Ureter (tissue), 1 donor: ENCODE data around the gene SUMO3. TPM values are rescaled to one million over a fixed set of nuclear protein-coding genes. Genes with fewer than 3 reads are reported as not detected.
A peak's percentile ranks its signal among the peaks of the same experiment; 100 is the strongest.
"Not testable (repeated sequence)": the region's sequence is repeated elsewhere in the genome, so short reads cannot be mapped to it uniquely, and the experiment has no call there.

ENCODE experiments used
- DNase-seq: peaks from one replicate; pipeline ENCODE4 v3.0.0-alpha.2; 2020; ENCODE audit warnings: low spot score
- total RNA-seq: library from RNA; stranded (reverse); gene quantifications from one replicate; pipeline ENCODE4 v1.2.4, GENCODE V29; 2023
- donor health status: DM: yes; HTN: yes; CAD: no.

Gene SUMO3
- total RNA-seq, 1 donor from 2014 or later = 73.4 TPM

DNA sequence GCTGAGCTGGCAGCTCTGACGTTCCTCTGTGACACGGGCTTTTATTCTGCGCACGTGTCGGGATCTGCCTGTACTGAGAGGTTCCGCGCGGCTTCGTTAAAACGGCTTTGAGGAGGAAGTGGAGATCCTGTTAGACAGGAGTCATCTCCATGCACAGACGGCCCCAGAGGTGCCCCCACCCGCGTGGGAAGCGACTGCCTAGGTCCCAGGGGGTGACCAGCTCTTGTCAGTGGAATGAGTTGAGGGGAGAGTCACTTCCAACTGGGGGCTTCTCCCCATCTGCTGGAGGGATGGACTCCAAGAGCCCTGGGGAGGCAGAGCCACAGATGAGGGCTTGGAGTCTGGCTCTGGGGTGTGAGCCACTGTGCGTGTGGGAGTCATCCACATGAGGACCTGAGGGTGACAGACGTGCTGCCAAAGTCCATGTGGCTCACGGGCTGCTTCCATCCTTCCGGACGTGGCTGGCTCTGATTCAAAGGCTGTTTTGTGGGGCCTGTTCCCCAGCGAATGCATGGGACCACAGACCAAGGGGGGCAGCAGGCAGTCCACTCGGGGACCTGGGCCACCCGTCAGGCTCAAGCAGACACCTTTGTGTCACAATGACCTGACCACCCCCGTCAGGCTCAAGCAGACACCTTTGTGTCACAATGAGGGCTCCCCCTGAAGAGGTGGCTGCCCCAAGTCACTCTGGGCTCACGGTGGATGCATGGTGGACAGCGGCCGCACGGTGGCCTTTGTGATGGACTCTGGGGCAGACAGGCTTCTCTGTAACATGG, 28.8 kb upstream of the SUMO3 start:
- DNase-seq = peak; percentile 78

DNA sequence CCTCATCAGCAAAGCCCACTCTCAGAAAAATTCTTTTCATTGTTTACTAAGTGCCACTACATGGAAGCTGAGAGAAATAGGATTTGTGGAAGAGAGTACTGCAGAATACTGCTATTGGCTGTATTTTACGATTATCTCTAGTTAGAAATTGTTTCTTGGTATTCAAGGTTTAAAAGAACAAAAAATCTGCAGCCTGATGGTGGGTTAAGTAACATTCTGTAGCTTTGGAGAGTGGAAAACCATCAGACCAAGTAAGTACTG, 28.3 kb upstream of the SUMO3 start:
- no peak for DNase-seq

DNA sequence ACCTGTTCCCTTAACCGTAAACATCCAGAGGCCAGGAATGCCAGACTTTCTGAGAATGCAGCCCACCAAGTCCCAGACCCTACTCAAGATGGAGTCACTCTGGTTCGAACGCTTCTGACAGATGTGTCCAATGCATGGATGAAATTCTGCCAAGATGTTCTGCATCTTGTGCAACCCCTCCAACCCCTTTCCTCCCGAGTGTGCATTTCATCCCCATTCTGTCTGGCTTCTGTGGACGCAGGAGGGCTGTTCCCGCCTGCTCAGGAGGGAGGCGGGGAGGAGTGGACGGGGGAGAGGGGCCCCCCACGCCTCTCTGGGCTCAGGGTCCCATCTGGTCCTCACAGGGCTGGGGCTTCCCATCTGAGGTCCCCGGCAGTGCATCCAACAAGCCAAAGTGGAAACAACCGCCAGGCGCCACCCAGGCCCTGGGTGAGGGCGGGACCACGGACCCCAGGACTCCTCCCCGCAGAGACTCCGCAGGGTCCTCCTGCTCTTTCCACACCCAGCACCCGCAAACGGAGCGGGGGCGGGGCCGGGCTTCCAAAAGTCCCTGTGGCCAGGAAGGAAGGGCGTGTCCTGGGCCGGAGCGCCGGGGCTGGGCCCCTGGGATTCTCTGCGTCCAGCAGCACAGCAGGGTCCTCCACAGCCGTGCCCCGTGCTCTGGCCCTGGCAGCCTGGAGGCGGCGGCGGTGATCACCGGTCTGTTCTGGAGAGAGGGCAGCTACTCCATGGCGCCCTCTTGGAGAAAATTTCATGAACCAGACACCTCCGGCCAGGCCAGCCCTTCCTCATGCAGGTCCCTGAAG, 27.8 kb upstream of the SUMO3 start:
- no peak for DNase-seq

DNA sequence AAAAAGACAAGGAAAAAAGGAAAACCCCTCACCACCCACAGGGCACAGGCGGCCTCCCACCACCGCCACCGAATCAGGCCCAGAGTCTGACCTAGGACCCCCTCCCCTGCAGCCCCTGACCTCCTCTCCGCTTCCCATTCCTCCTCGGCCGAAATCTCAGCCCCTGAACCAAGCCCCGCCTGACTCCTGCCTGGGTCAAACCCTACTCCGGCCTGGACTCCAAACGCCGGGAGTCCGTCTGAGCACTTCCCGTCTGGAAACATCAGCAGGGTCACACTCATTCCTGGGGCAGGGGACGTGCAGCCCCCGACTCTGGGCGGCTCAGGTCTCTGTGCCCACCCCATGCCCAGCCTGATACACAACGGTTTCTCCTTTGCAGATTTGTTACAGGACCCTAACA, 26.4 kb upstream of the SUMO3 start:
- no peak for DNase-seq

DNA sequence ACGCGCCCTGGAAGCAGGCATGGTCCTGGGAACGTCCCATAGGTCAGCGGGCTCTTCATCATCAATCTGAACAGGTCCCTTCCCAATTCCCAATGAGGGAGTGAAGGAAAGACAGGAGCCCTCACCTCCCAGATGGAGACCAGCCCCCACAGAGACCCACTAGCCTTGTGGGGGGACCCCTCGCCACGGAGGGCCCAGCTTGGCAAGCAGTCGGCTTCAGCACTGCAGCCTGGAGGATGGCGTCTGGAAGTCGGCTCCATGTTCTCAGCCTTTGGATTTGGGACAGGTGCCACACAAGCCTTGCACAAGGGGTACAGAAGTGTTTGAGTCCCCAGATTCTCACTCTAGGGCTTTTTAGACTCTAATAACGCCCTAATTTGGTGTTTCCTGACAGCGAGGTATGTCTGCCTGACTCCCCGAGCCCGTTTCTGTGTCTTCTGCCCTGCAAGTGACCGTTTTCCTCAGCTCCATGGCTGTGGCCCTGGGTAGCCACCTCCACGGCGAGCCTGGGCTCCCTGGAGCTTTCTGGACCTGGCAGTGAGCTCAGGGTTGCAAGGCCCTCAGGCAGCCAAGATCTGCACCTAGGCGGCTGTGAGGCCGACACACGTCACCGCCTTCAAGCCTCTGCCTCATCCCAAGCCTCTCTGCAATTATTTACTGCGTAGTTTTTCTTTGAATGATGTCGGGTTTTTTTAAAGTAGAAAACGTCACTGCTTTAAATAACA, 25.0 kb upstream of the SUMO3 start:
- no peak for DNase-seq

DNA sequence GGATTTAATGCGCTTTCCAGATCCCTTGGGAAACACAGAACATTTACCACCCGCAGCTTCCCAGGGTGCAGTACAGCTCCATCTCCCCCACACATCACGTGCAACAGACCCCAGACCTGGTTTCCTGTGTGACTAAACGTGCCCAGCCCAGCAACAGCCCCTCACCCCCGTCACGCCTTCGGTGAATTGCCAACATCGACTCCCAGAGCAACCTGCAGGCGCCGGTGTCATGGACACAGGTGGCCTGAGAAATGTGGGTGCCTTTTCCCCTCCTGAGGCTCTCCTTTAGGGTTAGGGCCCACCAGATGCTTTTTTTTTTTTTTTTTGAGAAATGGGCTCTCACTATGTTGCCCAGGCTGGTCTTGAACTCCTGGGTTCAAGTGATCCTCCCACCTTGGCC, 24.2 kb upstream of the SUMO3 start:
- no peak for DNase-seq

DNA sequence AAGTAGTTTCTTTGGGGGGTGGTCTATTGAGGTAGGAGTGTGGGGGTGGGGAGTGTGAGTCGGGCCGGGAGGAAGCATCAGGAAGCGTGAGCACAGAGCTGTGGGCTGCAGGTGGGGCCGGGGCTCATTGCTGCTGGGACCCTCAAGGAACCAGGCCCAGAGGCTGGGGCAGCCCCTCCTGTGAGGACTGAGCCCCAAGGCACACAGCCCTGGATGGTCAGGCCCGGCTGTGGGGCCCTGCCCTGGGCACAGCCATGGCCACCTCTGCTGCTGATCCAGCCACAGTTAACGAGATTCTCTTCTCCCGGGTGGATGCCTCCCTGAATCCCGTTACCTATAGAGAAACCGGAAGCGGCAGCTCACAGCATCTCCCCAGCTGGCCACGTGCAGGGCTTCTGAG, 22.9 kb upstream of the SUMO3 start:
- DNase-seq = no peak

DNA sequence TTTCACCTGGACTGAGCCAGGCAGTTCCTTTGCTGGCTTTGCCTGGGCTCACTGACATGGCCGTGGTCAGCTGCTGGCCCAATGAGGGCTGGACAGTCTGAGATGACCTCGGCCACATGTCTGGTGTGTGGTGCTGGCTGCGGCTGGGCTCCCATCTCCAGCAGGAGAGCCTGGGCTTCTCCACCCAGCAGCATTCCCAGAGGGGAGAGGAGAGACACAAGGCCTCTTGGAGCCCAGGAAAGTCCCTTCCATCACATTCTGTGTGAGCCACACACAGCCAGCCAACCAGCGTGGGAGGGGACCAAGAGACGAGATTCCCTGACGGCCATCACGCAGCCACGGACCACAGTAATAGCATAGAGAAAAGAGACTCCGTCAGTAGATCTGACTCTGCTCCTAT, 21.1 kb upstream of the SUMO3 start:
- no peak for DNase-seq

DNA sequence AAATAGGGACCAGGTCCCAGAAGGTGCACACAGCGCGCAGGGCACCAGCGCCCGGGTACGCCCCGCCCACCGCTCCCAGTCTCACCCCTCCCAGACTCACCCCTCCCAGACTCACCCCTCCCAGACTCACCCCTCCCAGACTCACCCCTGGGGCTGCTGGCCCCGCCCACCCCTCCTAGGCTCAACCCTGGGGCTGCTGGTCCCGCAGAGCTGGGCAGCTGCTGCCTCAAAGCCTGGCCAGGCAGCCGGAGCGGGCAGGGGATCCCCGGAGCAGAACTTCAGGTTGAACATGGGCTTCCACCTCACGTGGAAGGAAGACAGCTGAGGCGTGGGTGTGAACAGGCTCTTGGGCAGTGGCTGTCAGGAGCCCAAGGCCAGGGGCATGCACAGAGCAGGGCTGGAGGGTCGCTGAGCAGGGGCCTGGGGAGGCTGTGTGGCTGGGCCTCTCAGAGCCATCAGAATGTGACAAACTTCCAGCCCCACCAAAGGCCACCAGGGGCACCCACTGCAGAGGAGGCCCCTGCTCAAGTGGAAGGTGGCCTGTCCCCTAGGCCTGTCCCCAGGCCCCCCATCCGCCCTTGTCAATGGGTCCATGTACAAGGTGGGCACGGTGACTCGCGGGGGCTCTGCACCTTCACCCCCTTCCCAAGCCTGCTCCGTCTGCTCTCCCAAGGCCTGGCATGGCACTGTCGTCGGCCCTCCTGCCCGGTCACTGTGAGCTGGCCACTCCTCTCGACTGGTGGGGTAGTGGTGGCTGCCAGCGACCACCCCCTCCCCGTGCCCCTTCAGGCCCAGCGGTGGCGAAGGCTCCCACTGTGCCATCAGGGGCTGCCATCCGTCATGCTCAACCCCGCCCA, 20.4 kb upstream of the SUMO3 start:
- DNase-seq = no peak

DNA sequence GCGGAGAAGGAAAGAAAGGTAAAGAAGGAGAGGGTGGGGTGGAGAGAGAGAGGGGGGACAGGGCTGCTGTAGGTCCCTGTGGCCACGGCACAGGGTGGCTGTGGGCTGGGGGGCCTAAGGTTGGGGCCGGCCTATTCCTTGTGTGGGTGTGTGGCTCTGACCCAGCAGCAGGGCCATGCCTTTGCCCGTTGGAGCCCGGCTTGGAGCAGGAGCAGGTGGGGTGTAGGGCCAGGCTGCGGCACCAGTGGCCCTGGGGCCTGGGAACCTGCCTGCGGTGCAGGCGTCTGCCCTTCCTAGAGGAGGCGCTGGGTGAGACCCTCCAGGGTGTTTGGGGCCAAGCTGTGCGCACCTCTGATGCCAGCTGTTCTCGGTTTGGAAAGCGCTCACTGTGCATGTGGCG, 19.7 kb upstream of the SUMO3 start:
- no peak for DNase-seq

DNA sequence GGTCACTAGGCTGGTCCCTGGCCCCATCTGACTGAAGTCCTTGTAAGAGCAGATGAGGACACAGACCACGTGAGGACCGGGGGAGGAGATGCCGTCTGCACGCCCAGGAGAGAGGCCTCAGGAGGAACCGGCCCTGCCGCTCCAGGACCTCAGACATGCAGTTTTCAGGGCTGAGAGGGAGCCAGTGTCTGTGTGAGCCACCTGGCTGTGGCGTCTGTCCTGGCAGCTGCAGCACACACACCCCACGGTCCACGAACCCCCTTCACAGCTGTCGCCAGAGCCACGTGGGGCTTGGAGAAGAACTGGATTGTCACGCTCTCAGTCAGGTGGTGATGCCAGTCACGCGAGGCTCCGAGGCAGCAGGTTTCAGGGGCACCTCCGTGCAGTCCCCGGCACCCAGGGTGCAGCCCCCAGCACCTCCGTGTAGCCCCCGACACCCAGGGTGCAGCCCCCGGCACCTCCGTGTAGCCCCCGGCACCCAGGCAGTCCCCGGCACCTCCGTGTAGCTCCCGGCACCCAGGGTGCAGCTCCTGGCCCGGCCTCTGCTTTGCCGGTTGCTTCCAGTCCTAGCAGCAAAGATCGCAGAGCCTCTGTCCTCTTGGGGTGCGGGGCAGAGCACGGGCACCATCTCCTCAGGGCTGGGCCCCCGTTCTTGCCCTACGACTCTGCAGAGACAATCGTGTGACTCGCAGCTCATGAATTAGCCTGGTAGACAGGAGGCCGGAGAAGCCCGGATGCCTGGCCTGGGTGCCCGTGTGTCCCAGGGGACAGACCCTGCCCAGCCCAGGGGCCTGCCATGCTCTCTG, 19.0 kb upstream of the SUMO3 start:
- peak; percentile 71 for DNase-seq

DNA sequence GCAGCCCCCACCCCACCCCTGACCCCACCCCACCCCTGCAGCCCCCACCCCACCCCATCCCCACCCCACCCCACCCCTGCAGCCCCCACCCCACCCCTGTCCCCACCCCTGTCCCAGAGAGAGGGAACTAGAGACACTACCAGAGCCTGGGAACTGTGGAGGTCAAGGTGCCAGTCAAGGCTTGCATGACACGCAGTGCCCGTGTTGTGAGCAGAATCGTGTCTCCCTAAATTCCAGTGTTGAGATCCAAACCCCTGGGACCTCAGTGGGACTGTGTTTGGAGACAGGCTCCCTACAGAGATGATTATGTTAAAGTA, 18.4 kb upstream of the SUMO3 start:
- DNase-seq = no peak

DNA sequence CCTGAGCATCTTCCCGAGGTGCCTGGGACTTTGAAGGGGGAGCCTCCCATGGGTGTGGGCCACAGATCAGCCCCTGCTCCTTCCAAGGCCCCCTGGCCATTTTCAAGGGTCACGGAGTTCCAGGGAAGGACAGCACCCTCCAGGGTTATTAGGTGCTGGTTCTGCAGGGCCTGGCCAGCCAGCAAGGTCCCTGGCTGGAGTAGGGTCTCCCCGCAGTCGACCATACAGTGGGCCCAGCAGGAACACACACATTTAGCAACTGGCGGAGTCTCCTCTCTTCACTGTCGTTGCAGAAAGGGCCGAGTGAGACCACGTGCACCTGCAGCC, 17.7 kb upstream of the SUMO3 start:
- no peak for DNase-seq

DNA sequence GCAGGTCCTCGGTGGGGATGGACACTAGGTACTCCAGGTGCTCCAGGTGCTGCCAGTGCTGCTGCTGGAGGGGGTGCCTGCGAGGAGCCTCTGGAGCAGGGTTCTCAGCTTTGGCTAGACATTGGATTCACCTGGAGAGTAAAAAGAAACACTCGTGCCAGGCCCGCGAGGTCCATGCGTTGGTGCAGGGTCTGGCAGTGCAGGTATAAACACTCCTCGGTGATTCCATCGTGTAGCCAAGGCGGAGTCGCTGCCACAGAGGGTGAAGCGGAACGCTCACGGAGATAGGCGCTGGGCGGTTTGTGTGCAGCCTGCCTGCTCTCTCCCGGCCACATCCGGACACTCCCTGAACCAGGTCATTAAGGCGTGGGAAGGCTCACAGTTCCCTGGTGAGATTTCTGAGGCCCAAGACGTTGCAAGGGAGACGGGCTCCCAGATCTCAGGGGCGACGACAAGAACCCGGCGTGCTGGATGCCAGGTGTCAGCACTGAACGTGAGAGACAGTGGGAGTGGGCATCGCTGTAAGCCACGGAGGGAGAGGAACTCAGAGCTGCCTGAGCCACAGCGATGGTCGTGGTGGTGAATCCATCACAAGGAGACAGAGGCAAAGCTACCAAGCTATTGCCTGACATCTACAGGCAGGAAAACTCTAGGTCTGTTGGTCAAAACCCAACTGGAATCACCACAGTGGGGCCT, 17.2 kb upstream of the SUMO3 start:
- DNase-seq = no peak

DNA sequence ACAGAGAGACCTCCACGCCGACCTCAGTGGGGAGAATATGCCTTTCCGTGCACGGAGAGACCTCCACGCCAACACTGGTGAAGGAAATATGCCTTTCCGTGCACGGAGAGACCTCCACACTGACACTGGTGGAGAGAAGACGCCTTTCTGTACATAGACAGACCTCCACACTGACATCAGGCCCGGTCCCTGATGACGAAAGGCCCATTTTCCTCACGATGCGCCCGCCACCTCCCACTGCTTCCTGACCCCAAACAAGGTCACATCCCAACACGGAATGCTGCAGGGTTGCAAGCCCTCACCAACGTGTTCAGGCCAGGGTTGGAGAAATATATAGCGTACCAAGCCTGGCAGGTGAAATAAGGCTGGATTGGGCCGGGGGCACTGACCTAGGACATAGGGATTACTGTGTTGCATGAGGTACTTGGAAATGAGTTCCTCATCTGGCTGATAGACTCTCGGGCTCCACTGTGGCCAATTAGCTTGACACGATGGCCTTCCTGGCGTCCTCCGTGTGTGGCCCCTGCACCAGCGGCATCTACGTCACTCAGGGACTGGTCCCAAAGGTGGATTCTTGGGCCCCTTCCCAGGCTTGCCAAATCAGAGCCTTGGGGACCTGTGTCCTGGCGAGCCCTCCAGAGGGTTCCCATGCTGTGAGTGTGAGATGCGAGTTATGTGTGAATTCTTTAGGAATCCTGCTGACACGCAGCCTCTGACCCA, 16.5 kb upstream of the SUMO3 start:
- no peak for DNase-seq

DNA sequence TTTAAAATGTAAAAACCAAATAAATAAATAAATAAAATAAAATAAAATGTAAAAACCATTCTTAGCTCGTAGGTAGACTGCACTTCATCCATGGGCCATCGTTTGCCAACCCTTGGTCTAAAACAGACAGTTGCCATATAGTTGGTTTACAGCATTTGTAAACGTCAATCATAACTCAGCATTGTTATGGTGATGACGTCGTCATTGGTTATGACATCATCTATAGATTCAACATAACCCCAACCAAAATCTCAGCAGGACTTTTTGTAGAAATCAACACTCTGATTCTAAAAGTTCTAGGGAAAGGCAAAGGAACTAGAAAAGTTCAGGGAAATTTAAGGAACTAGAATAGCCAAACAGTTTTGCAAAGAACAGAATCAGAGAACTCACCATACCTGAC, 15.8 kb upstream of the SUMO3 start:
- DNase-seq = no peak

DNA sequence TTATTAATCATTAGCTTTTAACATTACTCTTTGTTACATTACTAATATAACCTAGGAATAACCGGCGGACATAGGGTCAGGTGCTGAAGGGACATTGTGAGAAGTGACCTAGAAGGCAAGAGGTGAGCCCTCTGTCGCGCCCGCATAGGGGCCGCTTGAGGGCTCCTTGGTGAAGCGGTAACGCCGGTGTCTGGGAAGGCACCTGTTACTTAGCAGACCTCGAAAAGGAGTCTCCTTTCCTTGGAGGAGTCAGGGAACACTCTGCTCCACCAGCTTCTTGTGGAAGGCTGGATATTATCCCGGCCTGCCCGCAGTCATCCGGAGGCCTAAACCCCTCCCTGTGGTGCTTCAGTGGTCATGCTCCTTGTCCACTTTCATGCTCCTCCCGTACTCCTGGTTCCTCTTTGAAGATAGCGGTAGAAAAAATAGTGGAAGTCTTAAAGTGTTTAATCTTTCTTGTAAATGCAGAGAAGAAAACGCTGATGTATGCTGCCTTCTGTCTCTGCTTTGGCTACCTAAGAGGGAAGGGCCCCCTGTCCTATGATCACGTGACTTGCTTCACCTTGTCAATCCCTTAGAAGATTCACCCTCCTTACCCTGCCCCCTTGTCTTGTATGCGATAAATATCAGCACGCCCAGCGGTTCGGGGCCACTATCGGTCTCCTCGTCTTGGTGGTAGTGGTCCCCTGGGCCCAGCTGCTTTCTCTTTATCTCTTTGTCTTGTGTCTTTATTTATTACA, 14.8 kb upstream of the SUMO3 start:
- not testable (repeated sequence) for DNase-seq

DNA sequence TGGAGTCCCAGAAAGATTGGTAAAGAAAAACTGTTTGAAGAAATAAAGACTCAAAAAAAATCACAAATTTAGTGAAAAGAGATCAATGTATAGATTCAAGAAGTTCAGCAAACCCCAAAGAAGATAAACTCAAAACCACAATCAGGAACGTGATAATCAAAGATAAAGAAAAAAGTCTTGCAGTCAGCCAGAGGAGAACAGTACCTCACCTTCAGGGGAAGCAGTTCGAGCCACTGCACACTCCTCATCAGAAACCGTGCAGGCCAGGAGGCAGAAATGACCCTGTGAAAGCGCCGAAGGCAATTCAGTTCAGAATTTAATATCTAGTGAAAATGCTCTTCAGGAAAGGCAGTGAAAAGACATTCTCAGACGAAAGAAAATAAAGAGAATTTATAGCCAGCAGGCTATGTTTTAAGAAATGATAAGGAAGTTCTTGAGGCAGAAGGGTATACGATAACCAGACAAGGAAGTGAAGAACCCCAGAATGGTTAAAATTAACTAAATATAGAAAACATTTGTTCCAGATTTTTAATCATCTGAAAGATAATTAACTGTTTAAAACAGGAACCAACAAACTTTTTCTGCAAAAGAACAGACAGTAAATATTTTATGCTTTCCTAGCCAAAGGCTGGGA, 13.5 kb upstream of the SUMO3 start:
- DNase-seq = no peak

DNA sequence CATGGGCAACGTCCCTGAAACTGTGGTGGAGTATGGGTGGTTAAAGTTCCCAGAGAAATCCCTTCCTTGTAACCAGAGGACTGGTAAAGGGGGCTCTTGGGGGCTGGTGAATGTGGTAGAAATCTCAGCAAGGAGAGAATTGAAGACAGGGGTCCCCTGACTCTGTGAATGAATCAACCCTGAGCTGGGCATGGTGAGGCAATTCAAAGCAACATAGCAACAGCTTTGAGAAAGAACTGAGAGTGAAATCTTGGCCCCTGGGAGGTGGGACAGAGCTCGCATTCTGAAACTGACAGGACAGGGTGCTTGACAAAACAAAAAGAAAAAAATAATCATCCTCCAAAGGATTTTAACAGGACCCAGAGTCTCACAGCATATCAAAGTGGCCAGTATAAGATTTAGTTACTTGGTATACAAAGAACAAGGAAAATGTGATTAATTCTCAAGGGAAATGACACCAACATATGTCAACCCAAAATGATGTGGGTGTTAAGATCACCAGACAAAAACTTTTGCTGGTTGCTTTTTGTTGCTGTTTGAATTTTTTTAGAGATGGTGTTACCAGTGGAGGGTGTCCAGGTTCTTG, 11.7 kb upstream of the SUMO3 start:
- DNase-seq = no peak
